Ovary (tissue), 3 donors: ENCODE measurements around the gene IFT88.

ENCODE experiments used
- CTCF ChIP-seq, 3 donors: fragments of 450-650 bp in 2 of 3; fragments of 200-600 bp in 1 of 3; IDR thresholded peaks; one replicate each; pipeline versions ENCODE4 v1.5.1 to v1.8.0; 2016 to 2022; ENCODE audit warnings: antibody characterized with exemption in 3 of 3, mild to moderate bottlenecking in 1 of 3
- EP300 ChIP-seq: sonication (generic); formaldehyde crosslinking; IDR thresholded peaks from one replicate; pipeline ENCODE4 v1.6.1; 2017; ENCODE audit warnings: antibody characterized with exemption
- POLR2A ChIP-seq: fragments of 450-650 bp; IDR thresholded peaks from one replicate; pipeline ENCODE4 v1.6.1; 2017; ENCODE audit warnings: antibody characterized with exemption, mild to moderate bottlenecking, moderate library complexity
- donor health status: DM: no; HTN: no; CAD: no.

- TF ChIP-seq CTCF (IDR thresholded peaks at IDR 0.05) (no peak), EP300 (no peak), POLR2A (no peak)
Observed at GRCh38 chr13:20547479-20547908, 19.5 kb upstream of the IFT88 start.
